NB4 (cell line): ENCODE data around the gene ORM1.

ENCODE experiments used
- DNase-seq: peaks from one replicate; pipeline ENCODE4 v3.0.0; 2010; ENCODE audit warnings: low read depth
- H3K4me3 ChIP-seq: one replicate; pipeline ENCODE4 v1.5.1; 2011; ENCODE audit warnings: mild to moderate bottlenecking, low read depth, low read length, moderate library complexity
- CTCF ChIP-seq: IDR thresholded peaks from one replicate; pipeline ENCODE4 v1.5.1; 2012; ENCODE audit warnings: low read depth, low read length
- MAX ChIP-seq: IDR thresholded peaks from 2 replicates; pipeline ENCODE4 v1.6.1; 2011; ENCODE audit warnings: low read depth, low read length
- MYC ChIP-seq: IDR thresholded peaks from 2 replicates; pipeline ENCODE4 v1.6.1; 2011; ENCODE audit warnings: low read depth, low read length
- POLR2A ChIP-seq: IDR thresholded peaks from 2 replicates; pipeline ENCODE4 v1.6.1; 2011; ENCODE audit warnings: mild to moderate bottlenecking; ENCODE audit not compliant: insufficient read length; ENCODE audit errors: extremely low read depth

Gene ORM1

GRCh38 chr9:114341152-114341830, 18.4 kb downstream of the ORM1 start:
- DNase-seq, result no peak
- no peak overlapping the region for H3K4me3 ChIP-seq
- no peak for TF ChIP-seq CTCF
- TF ChIP-seq MAX, result no peak
- TF ChIP-seq MYC, result no peak
- TF ChIP-seq POLR2A, result no peak

GRCh38 chr9:114341991-114342390, 19.1 kb downstream of the ORM1 start:
- TF ChIP-seq MYC, result no peak
- no peak for TF ChIP-seq MAX
- no peak for TF ChIP-seq CTCF
- no peak for TF ChIP-seq POLR2A
- H3K4me3 ChIP-seq, result no peak overlapping the region
- no peak for DNase-seq

GRCh38 chr9:114342755-114343440, 20.0 kb downstream of the ORM1 start:
- no peak for TF ChIP-seq MYC
- TF ChIP-seq POLR2A, result no peak
- no peak for TF ChIP-seq MAX
- no peak for TF ChIP-seq CTCF
- DNase-seq, result no peak
- H3K4me3 ChIP-seq, result no peak overlapping the region

GRCh38 chr9:114343471-114344187, 20.7 kb downstream of the ORM1 start:
- no peak for TF ChIP-seq CTCF
- TF ChIP-seq MYC, result no peak
- no peak for TF ChIP-seq MAX
- TF ChIP-seq POLR2A, result no peak
- DNase-seq, result no peak
- no peak overlapping the region for H3K4me3 ChIP-seq

- no peak for TF ChIP-seq MYC
- no peak overlapping the region for H3K4me3 ChIP-seq
- DNase-seq, result no peak
Observed at GRCh38 chr9:114344188-114344566, 21.3 kb downstream of the ORM1 start.

GRCh38 chr9:114344692-114345091, 21.8 kb downstream of the ORM1 start:
- no peak for TF ChIP-seq MYC
- TF ChIP-seq MAX, result no peak
- TF ChIP-seq POLR2A, result no peak
- TF ChIP-seq CTCF, result no peak

More at GRCh38 chr9:114344692-114345091, 21.8 kb downstream of the ORM1 start:
- H3K4me3 ChIP-seq, result no peak overlapping the region
- no peak for DNase-seq
